HG02642 (cell line): ENCODE measurements around the gene FGF14.

Source experiments
- ATAC-seq: cut with Tn5 transposase; IDR thresholded peaks from one replicate; pipeline ENCODE4 v1.9.1; 2021; ENCODE audit warnings: mild to moderate bottlenecking; ENCODE audit not compliant: unreplicated experiment, poor library complexity

FGF14 gene

DNA sequence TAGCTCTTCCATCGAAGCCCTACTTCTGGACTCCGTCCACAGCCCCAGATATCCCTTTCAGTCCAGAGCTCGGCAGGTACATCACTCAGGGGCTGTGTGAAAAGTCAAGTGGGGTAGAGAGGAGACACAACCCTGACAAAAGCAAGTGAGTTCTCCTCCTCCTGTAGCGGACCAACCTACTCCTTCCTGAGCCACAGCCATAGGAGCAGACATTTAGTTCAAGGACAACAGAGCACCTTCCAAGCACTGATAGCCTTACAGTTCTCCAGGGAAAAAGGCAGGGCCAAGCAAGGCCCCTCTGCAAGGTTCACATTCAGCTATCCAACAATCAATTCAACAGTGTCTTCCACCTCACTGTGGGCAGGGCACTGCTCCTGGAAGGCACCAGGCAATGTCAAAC is 89.0 kb downstream of the FGF14 start:
- ATAC-seq: no peak

DNA sequence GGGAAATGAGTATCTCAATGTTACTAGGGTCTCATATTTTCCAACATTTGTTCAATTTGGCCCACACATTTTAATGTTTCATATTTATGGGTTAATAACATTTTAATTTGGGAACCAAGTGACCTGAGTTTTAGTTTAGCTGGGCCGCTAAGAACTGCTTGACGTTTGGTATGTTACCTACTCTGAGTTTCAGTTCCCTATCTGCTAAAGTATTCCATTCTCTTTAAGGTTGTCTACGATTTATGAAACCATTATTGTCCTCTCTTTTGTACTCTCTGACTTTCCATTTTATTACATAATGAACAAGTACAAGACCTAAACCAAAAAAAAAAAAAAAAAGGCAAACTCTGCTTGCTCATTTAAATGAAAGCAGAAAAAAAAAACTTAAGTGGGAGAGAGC is 89.9 kb downstream of the FGF14 start:
- ATAC-seq: peak; percentile 62

DNA sequence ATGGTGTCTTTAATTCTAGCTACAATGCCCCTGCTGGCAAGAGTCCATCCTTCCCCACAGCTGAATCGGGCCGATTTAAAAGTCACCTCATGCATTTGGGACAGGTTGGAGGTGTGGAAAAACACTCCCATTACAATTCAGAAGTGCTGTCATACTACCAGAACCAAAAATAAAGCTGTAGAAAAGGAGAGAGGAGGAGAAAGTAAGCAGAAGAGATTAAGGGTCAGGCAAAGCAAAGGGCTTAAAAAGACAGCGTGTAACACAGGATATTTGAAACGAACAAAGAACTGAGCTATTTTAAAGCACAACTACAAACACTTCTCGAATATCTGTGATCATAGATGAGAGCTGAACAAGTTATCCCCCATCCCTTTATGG is 90.4 kb downstream of the FGF14 start:
- no peak for ATAC-seq

DNA sequence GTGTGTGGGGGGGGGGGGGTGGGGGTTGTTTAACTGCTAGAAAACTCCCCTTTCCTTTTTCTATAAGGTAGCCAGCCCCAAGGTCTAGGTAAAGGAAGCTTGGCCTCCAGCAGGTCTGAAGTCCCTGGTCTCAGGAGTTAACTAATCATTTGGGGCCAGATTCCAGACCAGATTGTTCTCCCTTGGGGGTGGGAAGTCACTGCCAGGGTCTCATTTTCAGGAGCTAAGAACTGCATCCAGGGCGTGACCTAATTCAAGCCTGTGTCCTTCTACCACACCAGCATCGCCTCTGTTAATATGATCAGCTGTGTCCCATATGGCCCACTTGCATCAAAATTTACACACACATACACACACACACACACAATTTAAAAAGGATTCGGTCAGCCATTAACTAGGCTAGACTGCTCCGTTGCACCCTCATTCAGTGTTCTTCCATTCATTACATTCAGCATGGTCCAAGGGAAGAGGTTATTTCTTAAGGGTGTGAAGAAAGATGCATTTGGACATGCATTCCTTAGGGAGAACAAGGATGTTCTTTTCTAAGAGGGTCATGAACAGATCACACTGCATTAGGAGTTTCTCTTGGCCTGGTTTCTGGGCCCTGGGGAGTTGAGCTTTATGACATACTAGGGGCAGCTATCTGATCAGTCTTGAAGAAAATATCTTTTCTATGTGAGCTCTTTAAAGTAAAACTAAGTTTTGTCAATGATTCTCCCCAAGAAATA is 91.0 kb downstream of the FGF14 start:
- ATAC-seq: no peak

DNA sequence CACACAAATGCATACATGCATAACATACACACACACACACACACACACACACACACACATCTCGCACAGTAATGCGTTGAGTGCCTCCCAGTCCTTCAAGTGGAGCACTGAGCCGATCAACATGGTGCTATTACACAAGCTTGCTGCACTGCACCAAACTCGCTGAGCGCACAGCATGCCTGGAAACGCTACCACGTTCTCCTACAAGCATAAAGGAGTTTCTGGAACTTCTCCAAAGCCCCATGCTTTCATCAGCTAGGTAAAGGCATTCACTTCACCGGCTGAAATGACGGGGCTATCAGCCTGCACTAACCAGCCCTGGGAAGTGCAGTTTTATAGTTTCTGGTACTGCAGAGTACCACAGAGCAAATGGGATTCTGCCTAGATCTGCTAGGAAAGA is 92.7 kb downstream of the FGF14 start:
- no peak for ATAC-seq

DNA sequence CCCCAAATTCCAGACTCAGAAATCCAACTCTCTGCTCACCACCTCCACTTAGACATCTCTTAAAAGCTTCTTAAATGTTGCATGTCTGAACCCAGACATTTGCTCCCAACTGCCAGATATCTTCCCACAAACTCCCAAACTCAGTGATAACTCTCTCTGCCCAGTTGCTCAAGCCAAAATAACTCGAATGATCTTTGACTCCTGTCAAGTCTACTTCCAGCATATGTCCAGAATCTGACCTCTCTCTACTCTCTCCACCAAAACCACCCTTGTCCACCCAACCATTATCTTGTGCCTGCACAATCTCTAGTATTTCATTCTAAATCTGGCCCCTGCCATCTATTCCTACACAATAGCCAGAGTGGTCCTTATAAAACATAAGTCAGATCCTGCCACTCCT is 99.3 kb downstream of the FGF14 start:
- ATAC-seq: no peak

DNA sequence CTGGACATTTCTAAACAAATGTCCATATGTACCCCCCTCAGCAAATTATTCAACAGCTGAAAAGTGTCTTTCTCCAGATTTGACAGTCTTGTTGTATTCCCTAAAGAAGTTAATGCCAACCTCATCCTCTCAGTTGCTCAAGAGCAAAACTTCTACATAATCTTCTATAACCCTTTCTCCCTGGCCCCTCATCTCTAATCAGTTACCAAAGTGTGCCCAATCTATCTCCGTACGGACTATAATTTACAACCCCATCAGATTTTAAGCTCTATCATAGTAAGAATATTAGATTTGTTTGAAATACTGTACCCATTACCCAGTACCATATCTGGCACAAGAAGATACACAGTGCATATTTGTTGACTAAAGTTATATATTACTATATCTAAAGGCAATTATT is 101.5 kb downstream of the FGF14 start:
- ATAC-seq: no peak

DNA sequence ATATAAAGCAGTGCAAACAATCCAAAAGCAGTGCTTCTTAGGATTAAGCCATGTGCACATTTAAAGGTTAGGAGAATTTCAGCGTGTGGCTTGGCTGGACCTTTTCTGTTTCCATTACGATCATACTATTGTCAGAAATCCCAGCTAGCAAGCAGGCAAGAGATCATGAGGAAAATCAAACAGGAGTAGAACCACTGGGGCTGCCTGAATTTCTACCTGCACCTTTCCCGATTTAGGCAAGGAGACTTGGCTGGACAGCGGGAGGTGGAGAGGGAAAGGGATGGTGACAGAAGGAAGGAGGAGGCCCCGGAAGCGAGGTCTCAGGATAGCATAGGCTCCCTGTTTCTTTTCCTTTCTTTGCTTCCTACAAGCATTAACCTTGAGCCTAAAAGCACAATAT is 102.5 kb downstream of the FGF14 start:
- no peak for ATAC-seq

DNA sequence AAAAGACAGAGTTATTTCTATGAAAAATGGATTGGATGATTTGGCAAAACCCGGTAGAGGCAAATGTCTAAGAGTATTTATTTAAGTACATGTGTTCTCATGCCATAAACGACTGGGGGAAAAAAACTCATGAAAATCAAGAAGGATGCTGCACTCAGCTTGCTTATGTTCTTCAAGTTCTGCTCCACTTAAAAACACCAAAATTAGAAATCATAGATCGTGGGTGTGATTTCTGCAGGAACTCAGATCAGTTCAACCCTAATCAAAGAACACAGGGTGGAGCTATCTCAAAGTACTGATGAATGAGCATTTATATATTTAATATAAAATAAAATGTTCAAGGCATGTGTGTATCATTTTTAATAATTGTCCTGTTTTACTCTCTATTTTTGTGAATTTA is 103.8 kb downstream of the FGF14 start:
- ATAC-seq: no peak

DNA sequence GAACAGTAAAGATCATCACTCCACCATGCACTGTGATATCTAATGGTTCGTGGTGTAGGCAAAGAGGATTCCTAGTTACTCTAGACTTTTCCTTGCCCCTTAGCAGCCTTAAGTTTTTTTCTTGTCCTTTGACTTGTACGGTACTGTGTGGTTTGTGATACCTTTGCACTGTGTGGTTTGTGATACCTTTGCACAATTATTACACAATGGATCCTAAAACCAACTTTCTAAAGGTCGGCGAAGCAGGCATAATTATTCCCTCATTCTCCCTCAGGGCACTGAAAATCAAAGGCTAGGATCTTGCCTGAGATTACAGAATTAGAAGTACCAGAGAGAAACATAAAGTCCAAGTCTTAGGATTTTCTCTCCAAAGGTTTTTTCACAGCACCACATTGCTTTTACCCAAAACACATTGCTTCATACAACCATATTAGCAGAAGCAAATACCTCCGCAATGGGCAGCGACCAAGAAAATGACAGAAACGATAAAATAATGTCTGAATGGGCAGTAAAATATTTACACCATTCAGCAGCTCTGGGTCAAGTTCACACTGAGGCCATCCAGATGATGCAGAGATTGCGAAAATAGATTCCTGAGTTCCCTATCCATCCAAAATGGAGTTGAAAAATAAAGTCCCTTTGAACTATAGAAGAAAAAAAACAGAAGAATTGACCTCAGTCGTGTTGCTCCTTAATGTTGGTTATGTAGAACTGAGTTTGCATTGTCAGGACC is 106.4 kb downstream of the FGF14 start:
- no peak for ATAC-seq

DNA sequence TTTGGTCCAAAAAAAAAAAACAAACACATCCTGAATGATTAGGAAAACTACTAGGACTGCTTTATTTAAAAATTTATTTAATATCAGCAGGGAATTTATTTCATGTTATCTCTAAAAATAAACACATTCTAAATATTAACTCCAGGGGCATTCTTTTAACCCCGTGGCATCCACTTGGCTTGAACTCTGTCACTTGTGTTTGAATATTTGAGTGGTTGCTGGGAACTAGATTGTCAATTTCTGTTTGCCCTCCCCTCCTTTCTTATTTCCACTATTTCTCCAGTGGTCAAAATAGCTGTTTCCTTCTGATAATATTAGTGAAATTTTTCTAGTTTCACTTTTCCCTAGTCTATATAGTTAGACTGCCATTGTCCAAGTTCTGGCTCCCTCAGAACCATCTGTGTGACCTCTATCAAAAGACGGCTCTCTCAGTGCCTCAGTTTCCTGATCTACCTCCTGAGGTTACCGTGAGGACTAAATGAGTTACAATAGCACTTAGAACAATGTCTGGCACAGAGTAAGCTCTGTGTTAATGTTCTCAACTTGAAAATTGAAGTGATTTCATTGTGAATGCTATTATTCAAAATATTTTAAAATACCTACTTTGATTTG is 107.3 kb downstream of the FGF14 start:
- no peak for ATAC-seq

DNA sequence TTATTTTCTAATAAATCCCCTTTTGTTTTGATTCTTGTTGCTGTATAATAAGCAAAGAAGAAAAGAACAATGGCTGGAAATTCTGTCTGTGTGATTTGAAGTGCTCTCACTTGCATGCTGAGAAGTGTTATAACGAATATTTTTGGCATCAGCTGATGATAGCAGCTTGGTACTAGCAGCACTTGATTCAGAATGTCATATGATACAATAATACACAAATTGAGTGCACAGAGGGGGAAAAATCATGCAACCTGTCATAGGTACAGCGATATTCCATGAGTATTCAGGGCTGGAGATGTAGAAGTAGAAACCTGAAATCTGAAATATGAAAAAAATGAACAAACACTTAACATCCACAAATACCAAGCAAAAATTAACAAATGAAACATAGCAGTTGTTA is 108.1 kb downstream of the FGF14 start:
- ATAC-seq: no peak

DNA sequence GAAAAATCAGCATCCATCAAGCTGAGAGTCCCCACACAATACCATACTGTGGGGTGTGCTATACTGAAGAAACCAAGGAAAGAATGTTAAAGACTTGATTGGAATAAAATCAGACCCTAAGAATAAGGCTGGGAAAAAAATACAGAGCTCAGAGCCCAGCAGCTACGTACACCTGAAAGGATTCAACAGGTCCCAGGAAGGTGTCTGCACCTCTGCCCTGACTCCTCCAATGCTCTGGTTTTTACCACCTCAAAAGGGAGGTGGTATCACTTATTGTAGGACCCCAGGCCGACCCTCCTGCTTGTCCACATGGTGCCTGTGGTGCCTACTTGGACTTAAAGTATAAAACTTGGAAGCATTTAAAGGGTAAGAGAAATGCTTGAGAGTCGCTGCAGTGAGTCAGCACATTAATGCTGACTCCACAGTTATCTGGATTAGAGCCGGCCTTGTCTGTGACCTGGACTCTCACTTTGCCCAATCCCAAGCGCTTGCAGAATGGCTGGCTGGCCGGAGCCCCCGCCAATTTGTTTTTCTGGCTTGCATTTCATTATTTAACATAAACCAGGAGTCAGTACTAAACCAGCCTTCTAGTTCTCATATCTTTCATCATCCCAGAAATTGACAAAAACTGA is 110.1 kb downstream of the FGF14 start:
- no peak for ATAC-seq

DNA sequence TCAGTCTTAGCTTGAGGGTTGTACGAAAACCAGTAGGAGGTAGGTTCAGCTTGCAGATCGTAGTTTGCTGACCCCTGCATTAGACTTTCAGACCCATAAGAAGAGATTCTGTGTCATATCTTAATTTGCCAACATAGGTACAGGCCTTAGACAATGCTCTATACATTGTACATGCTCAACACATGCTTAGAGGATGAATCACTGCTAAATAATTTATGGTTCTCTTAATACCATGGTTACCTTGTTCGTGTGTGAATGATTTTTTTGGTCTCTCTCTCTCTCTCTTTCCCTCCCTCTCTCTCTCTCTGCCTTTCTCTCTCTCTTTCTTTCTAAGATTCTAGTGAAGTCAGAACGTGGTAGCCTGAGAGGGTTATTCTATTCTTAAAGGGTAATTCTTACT is 112.2 kb downstream of the FGF14 start:
- no peak for ATAC-seq

DNA sequence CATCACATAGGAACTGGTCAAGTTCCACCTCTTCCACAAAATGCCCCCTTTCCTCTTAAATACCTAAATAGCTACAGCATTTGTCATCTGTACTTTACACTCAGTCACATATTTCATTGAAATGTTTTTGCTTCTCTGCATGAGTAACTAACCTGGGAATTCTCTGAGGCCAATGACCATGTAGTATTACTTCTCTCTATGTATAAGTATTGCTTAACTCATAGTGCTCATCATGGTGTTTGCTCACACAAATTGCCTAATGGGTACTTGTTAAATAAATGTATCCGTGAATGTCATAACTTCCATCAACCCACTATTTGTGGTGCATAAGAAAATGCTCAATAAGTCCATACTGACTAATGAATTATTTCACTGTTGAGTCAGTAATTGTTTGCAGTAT is 115.5 kb downstream of the FGF14 start:
- no peak for ATAC-seq

DNA sequence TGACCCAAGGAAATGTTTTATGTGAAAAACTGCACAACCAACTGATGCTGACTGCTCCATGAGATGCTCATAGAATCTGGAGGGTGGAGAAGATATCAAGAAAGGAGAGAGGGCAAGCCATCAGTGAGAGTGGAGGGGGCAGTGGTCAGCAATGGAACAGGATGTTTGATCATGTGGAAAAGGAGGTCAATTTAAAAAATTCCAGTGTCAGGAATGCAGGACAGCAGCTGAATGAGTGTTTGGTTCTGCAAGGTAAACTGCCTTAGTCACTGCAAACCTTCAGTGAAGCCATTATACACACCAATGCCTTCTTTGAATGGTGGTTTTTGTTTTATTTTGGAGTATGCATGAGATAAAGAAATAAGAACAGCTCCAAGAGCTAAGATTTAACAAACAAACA is 121.5 kb downstream of the FGF14 start:
- ATAC-seq: no peak

DNA sequence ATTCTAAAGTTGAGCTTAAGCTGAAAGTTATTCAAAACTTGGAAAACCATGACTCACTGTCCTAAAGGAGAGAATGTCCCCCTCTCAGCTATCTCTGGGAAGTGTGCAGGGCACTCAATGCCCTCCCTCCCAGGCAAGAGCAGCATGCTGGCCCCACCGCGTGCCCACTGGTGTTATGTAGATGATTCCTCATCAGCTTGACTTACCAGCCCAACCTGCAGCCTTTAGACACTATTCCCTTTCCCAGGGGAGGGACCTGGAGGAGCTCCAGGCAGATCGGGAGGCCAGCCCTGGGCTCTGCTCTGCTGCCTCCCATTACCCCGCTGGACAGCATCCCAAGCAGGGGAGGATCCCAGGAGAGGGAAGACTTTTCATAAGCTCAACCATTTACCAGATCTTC is 124.6 kb downstream of the FGF14 start:
- ATAC-seq: no peak

DNA sequence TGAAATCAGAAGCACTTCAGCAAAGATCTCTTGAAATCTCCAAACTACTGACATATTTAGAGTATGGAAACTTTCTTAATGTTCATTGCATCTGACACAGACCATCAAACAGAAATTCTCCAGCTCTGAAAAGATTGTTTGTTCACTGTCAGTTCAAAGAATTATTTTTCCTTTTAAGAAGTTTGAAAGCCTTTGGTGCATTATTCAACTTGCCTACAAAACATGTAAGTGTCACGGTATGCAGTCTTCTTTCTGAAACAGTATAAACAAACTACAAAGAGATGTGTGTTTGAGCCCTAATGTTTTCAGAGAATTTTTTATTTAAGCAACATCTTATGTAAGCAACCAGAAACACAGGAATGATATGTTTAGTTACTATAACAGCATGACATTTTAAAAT is 125.4 kb downstream of the FGF14 start:
- no peak for ATAC-seq

DNA sequence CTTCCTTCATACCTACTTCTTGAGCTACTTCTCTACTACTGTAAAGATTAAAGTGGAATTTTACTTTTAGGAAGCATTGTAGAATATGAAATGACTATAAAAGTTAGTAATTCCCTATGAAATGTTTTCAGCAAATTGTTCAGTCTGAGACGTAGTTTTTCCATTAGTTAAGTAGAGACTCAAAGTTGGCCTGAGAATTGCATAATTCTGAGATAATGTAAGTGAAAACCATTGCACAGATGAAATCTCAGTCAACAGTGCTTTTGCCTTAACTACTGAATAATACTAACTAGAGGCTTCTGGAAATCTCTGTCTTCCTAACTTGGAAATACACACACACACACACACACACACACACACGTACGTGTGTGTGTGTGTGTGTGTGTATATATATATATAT is 125.9 kb downstream of the FGF14 start:
- ATAC-seq: no peak

DNA sequence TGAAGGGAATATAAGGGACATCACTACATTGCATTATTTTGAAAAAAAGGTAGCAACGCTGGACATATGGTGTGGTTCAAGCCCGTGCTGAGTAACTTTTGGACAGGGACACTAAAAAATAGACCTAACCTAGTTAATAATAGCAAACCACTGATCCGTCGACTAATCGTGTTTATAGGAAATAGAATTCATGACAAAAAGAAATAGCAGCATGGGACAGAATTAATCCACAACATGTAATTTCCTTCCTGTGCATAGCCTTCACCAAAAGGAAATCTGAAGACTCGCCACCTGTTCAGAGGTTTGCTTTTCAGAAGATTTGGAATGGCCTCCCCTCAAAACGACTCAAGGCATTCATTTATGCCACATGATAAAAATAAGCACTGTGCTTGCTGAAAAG is 128.7 kb downstream of the FGF14 start:
- no peak for ATAC-seq

DNA sequence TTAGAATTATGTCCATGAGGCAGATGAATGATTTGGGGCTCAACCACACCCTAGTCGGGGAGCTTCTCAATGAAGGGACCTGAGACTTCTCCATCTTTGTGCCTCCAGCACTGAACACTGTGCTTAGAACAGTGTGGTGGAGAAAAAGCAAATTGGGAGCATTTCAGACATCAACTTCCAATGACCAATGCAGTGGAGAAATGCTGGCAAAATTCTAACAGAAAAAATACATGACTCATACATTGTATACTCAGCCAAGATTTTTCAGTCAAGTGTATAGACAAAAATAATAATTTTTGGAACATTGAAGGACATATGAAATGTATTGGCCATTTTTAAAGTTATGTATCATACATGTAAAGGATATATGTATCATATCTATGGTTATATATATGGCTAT is 134.7 kb downstream of the FGF14 start:
- no peak for ATAC-seq
